ENCODE results near the gene SCYL1. TPM values are rescaled to one million over a fixed set of nuclear protein-coding genes. Genes with fewer than 3 reads are reported as not detected.
A peak's percentile ranks its signal among the peaks of the same experiment; 100 is the strongest.

Gene SCYL1
- total and polyA plus RNA-seq, 4 donors: 33.7 to 62.0 (median 52.6) TPM

GRCh38 chr11:65528819-65529350 lies 4.0 kb downstream of the SCYL1 start (continued):
- TF ChIP-seq, protein P1, sequence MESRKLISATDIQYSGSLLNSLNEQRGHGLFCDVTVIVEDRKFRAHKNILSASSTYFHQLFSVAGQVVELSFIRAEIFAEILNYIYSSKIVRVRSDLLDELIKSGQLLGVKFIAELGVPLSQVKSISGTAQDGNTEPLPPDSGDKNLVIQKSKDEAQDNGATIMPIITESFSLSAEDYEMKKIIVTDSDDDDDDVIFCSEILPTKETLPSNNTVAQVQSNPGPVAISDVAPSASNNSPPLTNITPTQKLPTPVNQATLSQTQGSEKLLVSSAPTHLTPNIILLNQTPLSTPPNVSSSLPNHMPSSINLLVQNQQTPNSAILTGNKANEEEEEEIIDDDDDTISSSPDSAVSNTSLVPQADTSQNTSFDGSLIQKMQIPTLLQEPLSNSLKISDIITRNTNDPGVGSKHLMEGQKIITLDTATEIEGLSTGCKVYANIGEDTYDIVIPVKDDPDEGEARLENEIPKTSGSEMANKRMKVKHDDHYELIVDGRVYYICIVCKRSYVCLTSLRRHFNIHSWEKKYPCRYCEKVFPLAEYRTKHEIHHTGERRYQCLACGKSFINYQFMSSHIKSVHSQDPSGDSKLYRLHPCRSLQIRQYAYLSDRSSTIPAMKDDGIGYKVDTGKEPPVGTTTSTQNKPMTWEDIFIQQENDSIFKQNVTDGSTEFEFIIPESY (IDR thresholded peaks at IDR 0.05): no peak
- no peak for TF ChIP-seq JUND (IDR thresholded peaks at IDR 0.05)
- TF ChIP-seq SP1 (IDR thresholded peaks at IDR 0.05): no peak
- TF ChIP-seq CTCF (IDR thresholded peaks at IDR 0.05; ENCODE audit: low read depth, low read length, missing input control): no peak

DNA sequence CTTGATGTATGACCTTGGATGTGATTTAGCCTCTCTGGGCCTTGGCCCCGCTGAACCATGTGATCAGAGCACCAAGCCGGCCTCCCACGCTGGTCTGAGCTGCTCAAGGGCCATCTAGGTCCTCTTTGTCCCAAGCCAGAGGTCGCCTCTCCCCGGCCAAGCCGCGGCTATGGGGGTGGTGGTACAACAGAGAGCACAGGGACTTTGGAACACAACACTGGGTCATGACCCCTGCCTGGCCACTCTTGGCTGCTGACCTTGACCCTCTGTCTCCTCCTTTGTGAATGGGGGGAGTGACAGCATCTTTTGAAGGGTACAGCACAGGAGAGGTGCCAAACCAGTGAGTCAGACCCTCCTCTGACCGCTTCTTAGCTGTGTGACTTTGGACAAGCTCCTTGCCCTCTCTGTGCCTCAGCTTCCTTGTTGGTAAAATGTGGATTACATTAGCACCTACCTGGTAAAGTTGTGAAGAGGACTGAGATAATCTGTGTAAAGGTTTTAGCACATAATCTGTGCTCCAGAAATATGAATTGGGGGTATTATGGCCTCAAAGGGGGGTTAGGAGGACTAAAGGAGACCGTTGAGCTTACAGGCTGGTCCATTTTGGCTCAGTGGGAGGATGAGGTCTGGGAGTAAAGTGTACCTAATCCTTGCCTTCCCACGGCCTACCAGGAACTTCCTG lies 4.7 kb downstream of the SCYL1 start:
- peak; percentile 61 for DNase-seq (ENCODE audit: low spot score)
- H3K9ac ChIP-seq (ENCODE audit: low read depth in 1 of 2, low read length in 2 of 2): no peak overlapping the region
- no peaks in the 10 kb centered on the region for H3K9me3 ChIP-seq (ENCODE audit: control insufficient read depth in 4 of 4, low read length in 3 of 4)
- no peaks in the 10 kb centered on the region for H3K27me3 ChIP-seq (ENCODE audit: control insufficient read depth in 4 of 4, insufficient read depth in 4 of 4, low read length in 3 of 4)
- TF ChIP-seq YY1 (IDR thresholded peaks at IDR 0.05) (no peak), HNF4A (conservative IDR thresholded peaks at IDR 0.05) (peak; percentile 97 to 98), CTCF (IDR thresholded peaks at IDR 0.05; ENCODE audit: low read depth, low read length, missing input control) (no peak), SP1 (IDR thresholded peaks at IDR 0.05) (peak; percentile 77), RXRA (IDR thresholded peaks at IDR 0.05) (peak; percentile 95 to 97), TAF1 (conservative IDR thresholded peaks at IDR 0.05) (no peak), NR2F2 (IDR thresholded peaks at IDR 0.05) (peak; percentile 99), RAD21 (IDR thresholded peaks at IDR 0.05) (peak in 1 of 2 donors; percentile 16), JUND (IDR thresholded peaks at IDR 0.05) (peak in 1 of 2 donors; percentile 55), FOXA2 (IDR thresholded peaks at IDR 0.05) (no peak), GABPA (IDR thresholded peaks at IDR 0.05 in 1 of 2, conservative IDR thresholded peaks at IDR 0.05 in 1 of 2) (peak in 1 of 2 donors; percentile 40), FOXA1 (IDR thresholded peaks at IDR 0.05) (no peak), HNF4G (IDR thresholded peaks at IDR 0.05) (peak; percentile 94), EGR1 (IDR thresholded peaks at IDR 0.05; ENCODE audit: low read depth in 2 of 2) (peak in 1 of 2 donors; percentile 60)
- TF ChIP-seq, protein P2, sequence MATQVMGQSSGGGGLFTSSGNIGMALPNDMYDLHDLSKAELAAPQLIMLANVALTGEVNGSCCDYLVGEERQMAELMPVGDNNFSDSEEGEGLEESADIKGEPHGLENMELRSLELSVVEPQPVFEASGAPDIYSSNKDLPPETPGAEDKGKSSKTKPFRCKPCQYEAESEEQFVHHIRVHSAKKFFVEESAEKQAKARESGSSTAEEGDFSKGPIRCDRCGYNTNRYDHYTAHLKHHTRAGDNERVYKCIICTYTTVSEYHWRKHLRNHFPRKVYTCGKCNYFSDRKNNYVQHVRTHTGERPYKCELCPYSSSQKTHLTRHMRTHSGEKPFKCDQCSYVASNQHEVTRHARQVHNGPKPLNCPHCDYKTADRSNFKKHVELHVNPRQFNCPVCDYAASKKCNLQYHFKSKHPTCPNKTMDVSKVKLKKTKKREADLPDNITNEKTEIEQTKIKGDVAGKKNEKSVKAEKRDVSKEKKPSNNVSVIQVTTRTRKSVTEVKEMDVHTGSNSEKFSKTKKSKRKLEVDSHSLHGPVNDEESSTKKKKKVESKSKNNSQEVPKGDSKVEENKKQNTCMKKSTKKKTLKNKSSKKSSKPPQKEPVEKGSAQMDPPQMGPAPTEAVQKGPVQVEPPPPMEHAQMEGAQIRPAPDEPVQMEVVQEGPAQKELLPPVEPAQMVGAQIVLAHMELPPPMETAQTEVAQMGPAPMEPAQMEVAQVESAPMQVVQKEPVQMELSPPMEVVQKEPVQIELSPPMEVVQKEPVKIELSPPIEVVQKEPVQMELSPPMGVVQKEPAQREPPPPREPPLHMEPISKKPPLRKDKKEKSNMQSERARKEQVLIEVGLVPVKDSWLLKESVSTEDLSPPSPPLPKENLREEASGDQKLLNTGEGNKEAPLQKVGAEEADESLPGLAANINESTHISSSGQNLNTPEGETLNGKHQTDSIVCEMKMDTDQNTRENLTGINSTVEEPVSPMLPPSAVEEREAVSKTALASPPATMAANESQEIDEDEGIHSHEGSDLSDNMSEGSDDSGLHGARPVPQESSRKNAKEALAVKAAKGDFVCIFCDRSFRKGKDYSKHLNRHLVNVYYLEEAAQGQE (IDR thresholded peaks at IDR 0.05): peak; percentile 38
- TF ChIP-seq, protein P1 (IDR thresholded peaks at IDR 0.05): no peak
- TF ChIP-seq, protein P3, sequence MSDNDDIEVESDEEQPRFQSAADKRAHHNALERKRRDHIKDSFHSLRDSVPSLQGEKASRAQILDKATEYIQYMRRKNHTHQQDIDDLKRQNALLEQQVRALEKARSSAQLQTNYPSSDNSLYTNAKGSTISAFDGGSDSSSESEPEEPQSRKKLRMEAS (IDR thresholded peaks at IDR 0.05): peak; percentile 27
- H3K36me3 ChIP-seq (ENCODE audit: control insufficient read depth in 4 of 4, insufficient read depth in 3 of 4, low read depth in 1 of 4, low read length in 3 of 4): peaks cover 8 to 32% (median 14%) of the 10 kb centered on the region in 4 donors
- 50% methylated on average over 10 of the region's 10 CpGs for WGBS
- H3K27ac ChIP-seq (ENCODE audit: low read depth in 1 of 2, low read length in 2 of 2): no peak overlapping the region
- H3K4me1 ChIP-seq (ENCODE audit: control insufficient read depth in 4 of 4, insufficient read depth in 4 of 4, low read length in 3 of 4): peaks cover 18 to 67% (median 53%) of the 10 kb centered on the region in 4 donors
- H3K4me3 ChIP-seq (ENCODE audit: low read depth in 1 of 3, low read length in 3 of 3): no peak overlapping the region
